Measurements from ENCODE around the gene PRPH. TPM values are rescaled to one million over a fixed set of nuclear protein-coding genes. Genes with fewer than 3 reads are reported as not detected.

The PRPH gene
- total and polyA plus RNA-seq, 2 donors (not counting 1 experiment from before 2014, with no cell fraction given): not detected

DNA sequence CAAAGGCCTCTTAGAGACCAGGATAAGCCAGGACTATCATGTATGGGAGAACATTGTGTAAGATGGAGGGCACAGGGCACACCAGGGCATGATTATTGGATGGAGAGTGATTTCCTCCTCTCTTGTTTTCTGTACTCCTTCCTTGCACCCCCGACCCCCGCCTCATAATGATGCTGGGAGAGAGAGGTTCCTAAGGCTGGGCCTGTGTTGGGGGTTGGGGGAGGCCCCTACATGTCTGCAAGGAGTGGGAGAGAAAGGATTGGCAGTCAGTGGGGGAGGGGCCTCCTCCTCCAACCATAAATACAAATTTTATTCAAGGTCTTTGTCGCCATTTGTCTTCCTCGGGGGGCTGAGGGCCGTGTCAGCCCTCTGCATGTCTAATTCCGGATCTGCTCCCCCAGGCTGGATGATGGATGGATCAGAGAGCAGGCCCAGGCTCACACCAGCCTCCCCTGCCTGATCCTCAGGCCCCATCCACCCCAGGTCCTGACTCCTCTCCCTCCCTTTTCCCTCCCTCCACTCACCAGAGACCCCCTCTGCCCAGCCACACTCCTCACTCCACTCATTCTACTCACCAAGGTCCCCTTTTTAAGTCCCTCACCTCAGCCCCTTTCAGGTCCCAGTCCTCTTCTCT is 44.0 kb downstream of the PRPH start:
- 80% methylated on average over 4 of the region's 6 CpGs for WGBS (ENCODE audit: insufficient coverage)
- H3K4me3 Mint-ChIP-seq: no peak overlapping the region
- peaks cover 0 to 33% (median 0%) of the 10 kb centered on the region in 3 donors for H3K9me3 ChIP-seq (ENCODE audit: control extremely low read depth in 1 of 3, control insufficient read depth in 2 of 3, insufficient read depth in 1 of 3, low read length in 2 of 3)
- H3K9me3 Mint-ChIP-seq (ENCODE audit: insufficient read depth): no peaks in the 10 kb centered on the region
- TF ChIP-seq EZH2 (IDR thresholded peaks at IDR 0.05; ENCODE audit: borderline replicate concordance, insufficient read depth, low read depth, low read length, poor library complexity, severe bottlenecking): no peak
- TF ChIP-seq, protein P1, sequence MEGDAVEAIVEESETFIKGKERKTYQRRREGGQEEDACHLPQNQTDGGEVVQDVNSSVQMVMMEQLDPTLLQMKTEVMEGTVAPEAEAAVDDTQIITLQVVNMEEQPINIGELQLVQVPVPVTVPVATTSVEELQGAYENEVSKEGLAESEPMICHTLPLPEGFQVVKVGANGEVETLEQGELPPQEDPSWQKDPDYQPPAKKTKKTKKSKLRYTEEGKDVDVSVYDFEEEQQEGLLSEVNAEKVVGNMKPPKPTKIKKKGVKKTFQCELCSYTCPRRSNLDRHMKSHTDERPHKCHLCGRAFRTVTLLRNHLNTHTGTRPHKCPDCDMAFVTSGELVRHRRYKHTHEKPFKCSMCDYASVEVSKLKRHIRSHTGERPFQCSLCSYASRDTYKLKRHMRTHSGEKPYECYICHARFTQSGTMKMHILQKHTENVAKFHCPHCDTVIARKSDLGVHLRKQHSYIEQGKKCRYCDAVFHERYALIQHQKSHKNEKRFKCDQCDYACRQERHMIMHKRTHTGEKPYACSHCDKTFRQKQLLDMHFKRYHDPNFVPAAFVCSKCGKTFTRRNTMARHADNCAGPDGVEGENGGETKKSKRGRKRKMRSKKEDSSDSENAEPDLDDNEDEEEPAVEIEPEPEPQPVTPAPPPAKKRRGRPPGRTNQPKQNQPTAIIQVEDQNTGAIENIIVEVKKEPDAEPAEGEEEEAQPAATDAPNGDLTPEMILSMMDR (IDR thresholded peaks at IDR 0.05): no peak
- ATAC-seq (ENCODE audit: low read depth): no peak
- no peak overlapping the region for H3K27ac ChIP-seq (ENCODE audit: low read length in 2 of 2)
- ChIA-PET CTCF (interaction anchor here (1.3 to 8.5 kb wide), 6 partner anchors 9 to 50 kb away, joined by 3 to 95 read pairs (median 14); partner anchors contain the start of genes DNAJC22 and TROAP), POLR2A (no interaction called here)
- peaks cover 8% of the 10 kb centered on the region for H4K20me1 ChIP-seq (ENCODE audit: control insufficient read depth, insufficient read depth, low read length, poor library complexity, severe bottlenecking)
- DNase-seq: no peak
- peaks cover 46 to 48% of the 10 kb centered on the region in 2 donors for H3K4me1 ChIP-seq (ENCODE audit: control insufficient read depth in 2 of 2, insufficient read depth in 2 of 2, low read length in 2 of 2)
- no peaks in the 10 kb centered on the region for H3K36me3 ChIP-seq (replicated peaks in 1 of 2; ENCODE audit: control extremely low read depth in 1 of 2, control insufficient read depth in 1 of 2, extremely low read depth in 1 of 2, insufficient read depth in 2 of 2, low read length in 1 of 2)
- intact Hi-C loops (cut with micrococcal nuclease): no loop called here
- H2AFZ ChIP-seq (ENCODE audit: insufficient read depth, low read depth, low read length, poor library complexity, severe bottlenecking): no peak overlapping the region
- H3K9ac ChIP-seq (ENCODE audit: low read length): no peak overlapping the region
- peaks cover 0 to 86% (median 50%) of the 10 kb centered on the region in 4 experiments for H3K27me3 ChIP-seq (replicated peaks in 1 of 4; ENCODE audit: control extremely low read depth in 1 of 4, control insufficient read depth in 3 of 4, insufficient read depth in 4 of 4, low read length in 3 of 4)
- no peak overlapping the region for H3K4me2 ChIP-seq (replicated peaks; ENCODE audit: low read depth, low read length, poor library complexity, severe bottlenecking)
- H3K79me2 ChIP-seq (ENCODE audit: control insufficient read depth, insufficient read depth, low read length): no peaks in the 10 kb centered on the region
- no peak overlapping the region for H3K4me3 ChIP-seq (ENCODE audit: control extremely low read depth in 1 of 5, extremely low read depth in 1 of 5, insufficient read depth in 1 of 5, low read depth in 2 of 5, low read length in 4 of 5)
- peaks cover 46% of the 10 kb centered on the region for H3K4me1 Mint-ChIP-seq
- peak overlapping the region; percentile 59 for H3K27ac Mint-ChIP-seq
- peaks cover 56% of the 10 kb centered on the region for H3K27me3 Mint-ChIP-seq

DNA sequence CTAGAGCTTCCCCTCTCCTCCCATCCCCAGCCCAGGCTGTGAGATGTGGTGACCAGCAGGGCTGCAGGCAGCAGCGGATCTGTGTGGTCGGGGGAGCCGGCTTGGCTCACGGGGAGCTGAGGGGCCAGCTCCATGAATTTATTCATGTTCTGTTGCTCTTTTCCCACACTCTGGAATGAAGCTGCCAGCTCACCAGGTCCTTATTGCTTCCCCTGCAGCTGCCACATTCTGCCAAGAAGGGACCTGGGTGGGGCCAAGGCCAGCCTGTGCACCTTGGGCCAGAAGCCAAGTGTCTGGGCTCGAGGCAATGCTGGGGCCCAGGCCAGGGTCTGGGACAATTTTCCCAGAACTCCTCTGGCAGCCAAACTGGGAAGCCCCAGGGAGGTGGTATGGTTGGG is 44.5 kb downstream of the PRPH start:
- H3K9ac ChIP-seq (ENCODE audit: low read length): no peak overlapping the region
- DNase-seq: peak; percentile 21
- CTCF ChIA-PET: interaction anchor here (1.3 to 4.2 kb wide), 3 partner anchors 17 to 50 kb away, joined by 3 to 23 read pairs (median 13); partner anchors contain the start of gene TROAP
- peaks cover 10% of the 10 kb centered on the region for H4K20me1 ChIP-seq (ENCODE audit: control insufficient read depth, insufficient read depth, low read length, poor library complexity, severe bottlenecking)
- no peak overlapping the region for H3K27ac ChIP-seq (ENCODE audit: low read length in 2 of 2)
- no peak overlapping the region for H2AFZ ChIP-seq (ENCODE audit: insufficient read depth, low read depth, low read length, poor library complexity, severe bottlenecking)
- H3K9me3 ChIP-seq (ENCODE audit: control extremely low read depth in 1 of 3, control insufficient read depth in 2 of 3, insufficient read depth in 1 of 3, low read length in 2 of 3): peaks cover 0 to 28% (median 0%) of the 10 kb centered on the region in 3 donors
- TF ChIP-seq, protein P1 (IDR thresholded peaks at IDR 0.05): no peak
- no peak for TF ChIP-seq EZH2 (IDR thresholded peaks at IDR 0.05; ENCODE audit: borderline replicate concordance, insufficient read depth, low read depth, low read length, poor library complexity, severe bottlenecking)
- 67% methylated on average over 5 of the region's 5 CpGs for WGBS (ENCODE audit: insufficient coverage)
- intact Hi-C loops (cut with micrococcal nuclease): no loop called here
- Mint-ChIP-seq H3K27me3 (peaks cover 52% of the 10 kb centered on the region), H3K4me3 (no peak overlapping the region), H3K9me3 (ENCODE audit: insufficient read depth) (no peaks in the 10 kb centered on the region), H3K4me1 (peaks cover 51% of the 10 kb centered on the region), H3K27ac (peak overlapping the region; percentile 59)
- H3K36me3 ChIP-seq (replicated peaks in 1 of 2; ENCODE audit: control extremely low read depth in 1 of 2, control insufficient read depth in 1 of 2, extremely low read depth in 1 of 2, insufficient read depth in 2 of 2, low read length in 1 of 2): no peaks in the 10 kb centered on the region
- H3K27me3 ChIP-seq (replicated peaks in 1 of 4; ENCODE audit: control extremely low read depth in 1 of 4, control insufficient read depth in 3 of 4, insufficient read depth in 4 of 4, low read length in 3 of 4): peaks cover 0 to 86% (median 52%) of the 10 kb centered on the region in 4 experiments
- H3K4me3 ChIP-seq (ENCODE audit: control extremely low read depth in 1 of 5, extremely low read depth in 1 of 5, insufficient read depth in 1 of 5, low read depth in 2 of 5, low read length in 4 of 5): no peak overlapping the region
- no peak for ATAC-seq (ENCODE audit: low read depth)
- peaks cover 47 to 53% of the 10 kb centered on the region in 2 donors for H3K4me1 ChIP-seq (ENCODE audit: control insufficient read depth in 2 of 2, insufficient read depth in 2 of 2, low read length in 2 of 2)
- H3K4me2 ChIP-seq (replicated peaks; ENCODE audit: low read depth, low read length, poor library complexity, severe bottlenecking): no peak overlapping the region
- POLR2A ChIA-PET: no interaction called here
- no peaks in the 10 kb centered on the region for H3K79me2 ChIP-seq (ENCODE audit: control insufficient read depth, insufficient read depth, low read length)
